Renal cortical epithelial cell (primary cell): Measurements from ENCODE around the gene CCDC91. TPM values are rescaled to one million over a fixed set of nuclear protein-coding genes. Genes with fewer than 3 reads are reported as not detected.
A peak's percentile ranks its signal among the peaks of the same experiment; 100 is the strongest.
"Not testable (repeated sequence)": the region's sequence is repeated elsewhere in the genome, so short reads cannot be mapped to it uniquely, and the experiment has no call there.

ENCODE experiments used
- DNase-seq: peaks from one replicate; pipeline ENCODE4 v3.0.0-alpha.2; 2011; ENCODE audit warnings: low read depth
- total RNA-seq: library from RNA; depleted of rRNA; stranded (reverse); fragments of >200 nt; gene quantifications from 2 replicates; pipeline ENCODE4 v1.2.3, GENCODE V29; 2014

Gene CCDC91
- total RNA-seq, 1 donor from 2014 or later, result 41.8 TPM

DNA sequence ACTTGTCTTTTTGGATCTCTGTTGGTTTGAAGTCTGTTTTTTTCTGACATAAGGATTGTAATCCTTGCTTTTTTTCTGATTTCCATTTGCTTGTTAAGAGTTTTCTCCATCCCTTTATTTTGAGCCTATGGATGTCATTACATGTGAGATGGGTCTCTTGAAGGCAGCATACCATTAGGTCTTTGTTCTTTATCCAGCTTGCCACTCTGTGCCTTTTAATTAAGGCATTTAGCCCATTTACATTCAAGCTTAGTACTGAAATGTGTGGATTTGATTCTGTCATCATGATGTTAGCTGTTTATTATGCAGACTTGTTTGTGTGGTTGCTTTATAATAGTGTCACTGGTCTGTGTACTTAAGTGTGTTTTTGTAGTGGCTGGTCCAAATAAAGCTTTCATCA is 100.0 kb downstream of the CCDC91 start:
- DNase-seq, result no peak

DNA sequence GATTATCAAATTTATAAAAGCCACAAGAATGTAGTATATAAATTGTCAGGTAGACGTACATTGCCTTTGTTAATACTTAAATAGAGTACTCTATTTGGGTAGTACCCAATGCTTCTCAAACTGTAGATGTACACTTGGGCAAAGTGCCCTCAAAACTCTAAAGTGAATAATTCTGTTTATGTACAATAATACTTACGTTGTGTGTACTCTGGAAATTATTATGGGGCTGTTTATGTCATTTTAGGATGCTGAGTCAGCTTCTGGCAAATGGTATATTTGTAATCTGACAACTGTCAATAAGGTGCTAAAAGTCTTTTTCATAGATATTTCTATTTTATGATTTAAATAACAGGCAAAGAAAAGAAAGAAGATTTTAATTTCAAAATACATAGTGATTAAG is 102.4 kb downstream of the CCDC91 start:
- no peak for DNase-seq

- DNase-seq, result peak; percentile 59
Observed at GRCh38 chr12:28294300-28294699, 104.0 kb downstream of the CCDC91 start.

DNA sequence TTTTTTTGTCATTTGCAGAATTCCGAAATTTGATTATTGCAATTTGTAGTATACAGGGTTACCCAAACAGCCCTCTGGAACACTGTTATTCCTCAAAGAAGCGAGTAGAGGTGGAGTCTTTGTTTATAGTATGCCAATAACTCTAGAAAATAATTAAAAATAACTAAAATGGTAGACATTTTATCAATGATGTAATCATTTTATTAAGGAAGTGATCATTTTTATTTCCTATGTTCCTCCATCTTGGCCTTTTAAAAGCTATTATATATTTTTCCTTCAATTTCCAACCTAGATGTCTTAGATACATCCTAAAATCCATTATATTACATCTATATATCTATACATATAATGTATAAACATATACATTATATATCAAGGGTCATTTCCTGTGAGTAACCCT is 106.0 kb downstream of the CCDC91 start:
- no peak for DNase-seq

- no peak for DNase-seq
Observed at GRCh38 chr12:28303192-28303591, 112.9 kb downstream of the CCDC91 start.

GRCh38 chr12:28306535-28306934 is 116.3 kb downstream of the CCDC91 start:
- DNase-seq, result no peak

GRCh38 chr12:28308891-28309290 is 118.6 kb downstream of the CCDC91 start:
- DNase-seq, result no peak

DNA sequence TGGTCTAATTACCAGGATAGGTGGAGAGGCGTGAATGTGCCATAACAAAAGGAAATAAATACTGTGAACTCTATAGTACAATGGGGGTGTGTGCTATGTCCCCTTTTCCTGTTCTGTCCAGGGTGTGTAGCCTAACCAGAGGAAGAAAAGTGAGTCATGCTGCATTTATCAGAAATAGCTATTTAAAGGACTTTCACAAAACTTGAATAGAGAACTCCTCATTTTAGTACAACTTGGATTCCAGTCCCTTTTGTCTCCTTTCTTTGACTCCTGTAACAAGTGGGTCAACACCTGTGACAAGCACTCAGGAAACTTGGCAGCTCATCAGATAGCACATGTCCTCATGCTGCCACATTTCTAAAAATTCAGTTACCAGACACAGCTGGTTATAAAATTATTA is 123.4 kb downstream of the CCDC91 start:
- peak; percentile 31 for DNase-seq

DNA sequence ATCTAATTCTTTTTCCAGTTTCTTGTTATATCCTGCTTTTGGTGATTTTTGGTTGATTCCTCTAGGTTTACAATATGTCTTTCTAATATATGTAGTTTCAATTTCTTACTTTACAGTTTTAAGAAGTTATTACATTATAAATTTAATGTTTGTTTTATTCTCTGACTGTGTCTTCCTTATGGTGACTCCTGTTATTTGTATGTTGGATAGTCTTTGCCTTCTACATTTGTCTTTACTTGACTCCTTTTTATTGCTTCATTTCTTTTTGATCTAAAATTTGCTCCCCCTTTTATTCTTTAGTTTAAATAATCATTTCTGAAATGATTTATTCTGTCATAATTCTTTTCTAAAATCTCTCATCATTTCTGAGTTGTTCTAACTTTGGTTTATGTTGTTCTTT is 125.8 kb downstream of the CCDC91 start:
- no peak for DNase-seq

GRCh38 chr12:28318273-28318672 is 128.0 kb downstream of the CCDC91 start:
- DNase-seq, result no peak

DNA sequence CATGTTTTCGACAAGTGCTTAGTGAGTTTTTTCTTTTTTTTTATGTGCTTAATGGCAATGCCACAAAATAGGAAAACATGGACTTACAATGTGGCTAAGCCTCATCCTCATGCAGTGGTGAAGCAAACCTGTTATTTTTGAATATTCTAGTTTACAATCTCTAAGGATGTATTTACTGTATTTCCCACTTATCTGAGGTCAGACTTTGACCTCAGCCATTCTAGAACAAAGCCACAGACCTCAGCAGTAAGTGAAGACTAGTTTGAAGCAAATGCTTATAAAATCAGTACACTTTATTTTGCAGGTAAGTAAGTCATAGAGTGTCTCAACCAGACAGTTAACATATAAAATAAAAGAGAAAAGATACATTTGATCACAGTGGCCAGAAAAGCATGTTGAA is 130.1 kb downstream of the CCDC91 start:
- DNase-seq, result no peak

DNA sequence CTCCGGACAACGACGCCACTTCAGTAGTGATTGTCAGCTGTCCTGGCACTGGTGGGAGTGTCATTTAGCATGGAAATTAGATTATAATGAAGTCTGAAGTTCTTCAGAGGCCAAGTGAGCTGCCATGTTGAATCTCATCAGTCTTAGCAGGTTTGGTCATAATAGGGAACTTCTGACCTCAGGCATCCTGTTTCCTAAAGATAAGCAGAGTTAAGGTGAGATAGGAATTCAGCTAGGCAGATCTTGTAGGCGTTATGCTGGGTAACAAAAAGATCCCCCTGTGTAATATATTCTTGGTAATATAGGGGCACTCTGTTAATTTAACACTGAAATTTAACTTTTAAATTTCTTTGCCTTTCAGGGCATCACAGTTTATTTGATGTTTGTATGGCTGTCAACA is 137.5 kb downstream of the CCDC91 start:
- no peak for DNase-seq

- DNase-seq, result no peak
Observed at GRCh38 chr12:28328967-28329366, 138.7 kb downstream of the CCDC91 start.

DNA sequence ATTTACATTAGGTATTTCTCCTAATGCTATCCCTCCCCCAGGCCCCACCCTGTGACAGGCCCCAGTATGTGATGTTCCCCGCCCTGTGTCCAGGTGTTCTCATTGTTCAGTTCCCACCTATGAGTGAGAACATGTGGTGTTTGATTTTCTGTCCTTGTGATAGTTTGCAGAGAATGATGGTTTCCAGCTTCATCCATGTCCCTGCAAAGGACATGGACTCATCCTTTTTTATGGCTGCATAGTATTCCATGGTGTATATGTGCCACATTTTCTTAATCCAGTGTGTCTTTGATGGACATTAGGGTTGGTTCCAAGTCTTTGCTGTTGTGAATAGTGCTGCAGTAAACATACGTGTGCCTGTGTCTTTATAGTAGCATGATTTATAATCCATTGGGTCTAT is 139.5 kb downstream of the CCDC91 start:
- DNase-seq, result not testable (repeated sequence)

DNA sequence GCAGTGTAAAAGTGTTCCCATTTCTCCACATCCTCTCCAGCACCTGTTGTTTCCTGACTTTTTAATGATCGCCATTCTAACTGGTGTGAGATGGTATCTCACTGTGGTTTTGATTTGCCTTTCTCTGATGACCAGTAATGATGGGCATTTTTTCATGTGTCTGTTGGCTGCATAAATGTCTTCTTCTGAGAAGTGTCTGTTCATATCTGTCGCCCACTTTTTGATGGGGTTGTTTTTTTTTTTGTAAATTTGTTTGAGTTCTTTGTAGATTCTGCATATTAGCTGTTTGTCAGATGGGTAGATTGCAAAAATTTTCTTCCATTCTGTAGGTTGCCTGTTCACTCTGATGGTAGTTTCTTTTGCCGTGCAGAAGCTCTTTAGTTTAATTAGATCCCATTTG is 140.0 kb downstream of the CCDC91 start:
- not testable (repeated sequence) for DNase-seq

DNA sequence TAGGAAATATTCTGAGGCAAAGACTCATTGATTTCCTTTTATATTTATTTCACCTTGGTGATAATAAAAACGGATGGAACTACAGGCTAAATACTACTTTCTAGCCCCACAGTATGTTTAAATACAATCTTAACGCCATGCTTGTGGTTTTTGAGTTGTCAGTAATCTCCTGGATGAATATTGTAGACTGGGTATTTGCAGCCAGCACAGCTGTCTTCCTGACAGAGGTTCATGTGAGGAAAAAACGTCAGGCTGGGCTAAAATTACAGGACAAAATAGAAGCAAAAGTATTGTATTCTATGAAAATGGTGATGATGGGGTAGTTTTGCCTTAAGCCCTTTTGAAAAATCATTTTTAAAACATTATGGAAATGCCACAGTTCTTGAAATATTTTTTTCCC is 140.9 kb downstream of the CCDC91 start:
- no peak for DNase-seq

- DNase-seq, result no peak
Observed at GRCh38 chr12:28340261-28341045, 150.2 kb downstream of the CCDC91 start.

GRCh38 chr12:28343713-28344112 is 153.5 kb downstream of the CCDC91 start:
- no peak for DNase-seq

DNA sequence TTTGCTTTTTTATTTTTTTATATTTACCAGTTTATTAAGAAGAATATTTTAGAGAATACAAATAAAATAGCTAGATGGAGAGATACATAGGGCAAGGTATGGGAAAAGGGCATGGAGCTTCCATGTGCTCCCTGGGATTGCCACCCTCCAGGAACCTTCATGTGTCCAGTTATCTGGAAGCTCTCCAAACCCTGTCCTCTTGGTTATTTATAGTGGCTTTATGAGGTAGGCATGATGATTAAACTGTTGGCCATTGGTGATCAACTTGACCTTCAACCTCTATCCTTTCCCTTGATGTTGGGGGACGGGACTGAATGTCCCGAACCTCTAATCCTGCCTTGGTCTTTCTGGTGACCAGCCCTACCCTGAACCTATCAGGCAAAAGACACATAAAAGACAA is 156.3 kb downstream of the CCDC91 start:
- DNase-seq, result no peak

DNA sequence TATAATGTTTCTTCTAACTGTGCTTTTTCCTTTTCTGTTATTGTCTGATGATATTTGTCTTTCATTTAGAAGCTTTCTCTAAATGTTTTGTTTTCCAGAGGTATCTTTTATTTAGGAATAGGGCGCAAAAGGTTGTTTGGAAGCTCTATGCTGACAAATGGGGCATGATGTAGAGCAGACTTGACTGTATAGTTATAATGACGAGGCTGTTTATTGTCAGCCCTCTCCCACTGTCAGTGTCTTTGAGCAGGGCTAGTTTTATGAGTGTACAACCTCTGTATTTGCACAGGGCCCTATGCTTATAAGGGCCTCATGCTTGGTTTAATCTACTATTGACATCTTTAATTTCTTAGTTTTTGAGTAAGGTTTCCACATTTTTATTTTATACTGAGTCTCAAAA is 158.9 kb downstream of the CCDC91 start:
- no peak for DNase-seq

DNA sequence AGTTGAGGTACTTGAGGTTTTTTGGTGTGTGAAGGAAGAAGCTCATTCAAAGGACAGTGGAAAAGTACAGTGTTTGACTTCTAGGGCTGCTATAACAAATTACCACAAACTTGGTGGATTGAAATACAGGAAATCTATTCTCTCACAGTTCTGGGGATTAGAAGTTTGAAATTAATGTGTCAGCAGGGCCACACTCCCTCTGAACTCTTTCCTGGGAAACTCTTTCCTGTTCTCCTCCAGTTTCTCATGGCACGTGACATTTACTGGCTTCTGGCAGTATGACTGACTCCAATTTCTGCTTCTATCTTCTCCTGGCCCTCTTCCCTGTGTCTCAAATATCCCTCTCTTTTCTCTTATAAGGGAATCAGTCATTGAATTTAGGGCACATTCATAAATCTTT is 160.2 kb downstream of the CCDC91 start:
- DNase-seq, result no peak

GRCh38 chr12:28351414-28351813 is 161.2 kb downstream of the CCDC91 start:
- DNase-seq, result no peak

DNA sequence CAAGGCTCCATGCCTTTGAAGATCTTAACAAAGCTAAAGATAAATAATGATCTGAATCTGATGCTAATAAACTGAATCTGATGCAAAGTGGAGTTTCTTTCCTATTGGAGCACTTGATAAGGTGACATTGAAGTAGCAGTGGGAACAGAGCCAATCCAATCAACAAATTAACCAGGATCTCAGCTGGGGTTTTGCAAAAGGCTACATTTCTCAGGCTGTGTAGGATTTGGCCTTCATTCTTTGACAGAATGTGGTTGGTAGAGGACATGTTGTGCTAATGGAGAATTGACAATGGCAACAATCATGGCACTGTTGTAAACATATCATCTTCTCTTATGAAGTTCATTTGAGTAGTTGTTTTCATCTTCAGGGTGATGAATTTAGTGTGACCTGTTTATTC is 164.9 kb downstream of the CCDC91 start:
- DNase-seq, result no peak

DNA sequence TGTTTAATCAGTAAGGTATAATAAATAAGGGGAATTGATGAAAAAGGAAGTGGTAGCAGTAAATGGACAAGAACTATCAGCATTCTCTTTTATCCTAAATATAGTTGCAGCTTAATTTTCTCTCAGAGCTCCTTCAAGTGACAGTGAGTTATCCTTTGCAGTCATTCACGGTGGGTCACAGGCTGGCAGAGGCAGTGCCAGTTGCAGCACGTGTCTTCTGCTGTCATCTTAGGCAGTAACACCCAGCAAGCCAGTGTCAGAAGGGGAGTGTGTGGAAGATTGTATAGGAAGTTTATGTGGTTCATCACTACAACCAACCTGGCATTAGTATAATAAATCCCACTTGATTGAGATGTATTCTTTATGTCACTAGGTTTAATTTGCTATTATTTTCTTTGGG is 170.0 kb downstream of the CCDC91 start:
- no peak for DNase-seq
